PFSK-1 (cell line): ENCODE measurements around the gene HBS1L.

ENCODE experiments used
- POLR2AphosphoS5 ChIP-seq: IDR thresholded peaks from 2 replicates; pipeline ENCODE4 v1.6.1; 2012; ENCODE audit warnings: low read depth, mild to moderate bottlenecking, control low read depth, low read length, moderate library complexity
- SIN3A ChIP-seq: IDR thresholded peaks from 2 replicates; pipeline ENCODE4 v1.6.1; 2012; ENCODE audit warnings: mild to moderate bottlenecking, low read length, moderate library complexity, borderline replicate concordance; ENCODE audit not compliant: insufficient read depth

- TF ChIP-seq SIN3A (no peak), POLR2AphosphoS5 (no peak)
Observed at GRCh38 chr6:134959603-134960002, 95.0 kb downstream of the HBS1L start.
